T-helper 1 cell treated with Interleukin-12 subunit alpha and Interleukin-12 subunit beta and Interleukin-4 antibody, amounts not matched to agents 30 μg/mL and 1 μg/mL, for 36 hours (primary cell): Measurements from ENCODE around the gene AOPEP.

Source experiments
- H3K27ac Mint-ChIP-seq: one replicate; pipeline ENCODE4 v1.8.0; 2021; ENCODE audit warnings: mild to moderate bottlenecking, mixed read lengths
- H3K27me3 Mint-ChIP-seq: one replicate; pipeline ENCODE4 v1.8.0; 2021; ENCODE audit warnings: low read depth, mixed read lengths
- H3K36me3 Mint-ChIP-seq: one replicate; pipeline ENCODE4 v1.8.0; 2021; ENCODE audit warnings: low read depth, mixed read lengths
- H3K4me1 Mint-ChIP-seq: one replicate; pipeline ENCODE4 v1.8.0; 2021; ENCODE audit warnings: low read depth, mixed read lengths
- H3K4me3 Mint-ChIP-seq: one replicate; pipeline ENCODE4 v1.8.0; 2021; ENCODE audit warnings: mild to moderate bottlenecking, moderate library complexity, mixed read lengths
- H3K9me3 Mint-ChIP-seq: one replicate; pipeline ENCODE4 v1.8.0; 2021; ENCODE audit warnings: mixed read lengths

Gene AOPEP

GRCh38 chr9:95071925-95072324, 345.4 kb downstream of the AOPEP start:
- Mint-ChIP-seq H3K27ac (no peak overlapping the region), H3K4me3 (no peak overlapping the region), H3K36me3 (no peaks in the 10 kb centered on the region), H3K9me3 (no peaks in the 10 kb centered on the region), H3K4me1 (no peaks in the 10 kb centered on the region), H3K27me3 (no peaks in the 10 kb centered on the region)

GRCh38 chr9:95073042-95073607, 346.6 kb downstream of the AOPEP start:
- H3K4me3 Mint-ChIP-seq, result no peak overlapping the region
- no peaks in the 10 kb centered on the region for H3K9me3 Mint-ChIP-seq
- no peaks in the 10 kb centered on the region for H3K4me1 Mint-ChIP-seq
- no peaks in the 10 kb centered on the region for H3K36me3 Mint-ChIP-seq
- H3K27ac Mint-ChIP-seq, result no peak overlapping the region
- H3K27me3 Mint-ChIP-seq, result no peaks in the 10 kb centered on the region

GRCh38 chr9:95073918-95074317, 347.4 kb downstream of the AOPEP start:
- H3K9me3 Mint-ChIP-seq, result no peaks in the 10 kb centered on the region
- no peaks in the 10 kb centered on the region for H3K27me3 Mint-ChIP-seq
- no peak overlapping the region for H3K27ac Mint-ChIP-seq

GRCh38 chr9:95074632-95075031, 348.1 kb downstream of the AOPEP start:
- Mint-ChIP-seq H3K4me3 (no peak overlapping the region), H3K9me3 (no peaks in the 10 kb centered on the region), H3K27me3 (no peaks in the 10 kb centered on the region), H3K4me1 (no peaks in the 10 kb centered on the region), H3K27ac (no peak overlapping the region), H3K36me3 (no peaks in the 10 kb centered on the region)

More at GRCh38 chr9:95073918-95074317, 347.4 kb downstream of the AOPEP start:
- no peaks in the 10 kb centered on the region for H3K36me3 Mint-ChIP-seq
- no peaks in the 10 kb centered on the region for H3K4me1 Mint-ChIP-seq
- no peak overlapping the region for H3K4me3 Mint-ChIP-seq

GRCh38 chr9:95075700-95076099, 349.2 kb downstream of the AOPEP start:
- Mint-ChIP-seq H3K36me3 (no peaks in the 10 kb centered on the region), H3K27ac (no peak overlapping the region), H3K27me3 (no peaks in the 10 kb centered on the region), H3K4me3 (no peak overlapping the region), H3K9me3 (no peaks in the 10 kb centered on the region), H3K4me1 (no peaks in the 10 kb centered on the region)

- H3K27ac Mint-ChIP-seq, result no peak overlapping the region
Observed at GRCh38 chr9:95076696-95077052, 350.2 kb downstream of the AOPEP start.

GRCh38 chr9:95077053-95077765, 350.7 kb downstream of the AOPEP start:
- Mint-ChIP-seq H3K4me3 (no peak overlapping the region), H3K9me3 (no peaks in the 10 kb centered on the region), H3K36me3 (no peaks in the 10 kb centered on the region), H3K27ac (no peak overlapping the region), H3K4me1 (no peaks in the 10 kb centered on the region), H3K27me3 (no peaks in the 10 kb centered on the region)

More at GRCh38 chr9:95076696-95077052, 350.2 kb downstream of the AOPEP start:
- Mint-ChIP-seq H3K36me3 (no peaks in the 10 kb centered on the region), H3K4me3 (no peak overlapping the region), H3K4me1 (no peaks in the 10 kb centered on the region), H3K9me3 (no peaks in the 10 kb centered on the region), H3K27me3 (no peaks in the 10 kb centered on the region)

- no peaks in the 10 kb centered on the region for H3K36me3 Mint-ChIP-seq
- no peaks in the 10 kb centered on the region for H3K9me3 Mint-ChIP-seq
- no peaks in the 10 kb centered on the region for H3K4me1 Mint-ChIP-seq
- H3K27ac Mint-ChIP-seq, result no peak overlapping the region
- no peaks in the 10 kb centered on the region for H3K27me3 Mint-ChIP-seq
- no peak overlapping the region for H3K4me3 Mint-ChIP-seq
Observed at GRCh38 chr9:95077766-95078370, 351.4 kb downstream of the AOPEP start.

GRCh38 chr9:95078511-95078910, 352.0 kb downstream of the AOPEP start:
- H3K27ac Mint-ChIP-seq, result no peak overlapping the region
- no peaks in the 10 kb centered on the region for H3K36me3 Mint-ChIP-seq
- H3K4me3 Mint-ChIP-seq, result no peak overlapping the region
- no peaks in the 10 kb centered on the region for H3K27me3 Mint-ChIP-seq
- H3K9me3 Mint-ChIP-seq, result no peaks in the 10 kb centered on the region
- no peaks in the 10 kb centered on the region for H3K4me1 Mint-ChIP-seq

GRCh38 chr9:95078939-95079338, 352.4 kb downstream of the AOPEP start:
- H3K4me3 Mint-ChIP-seq, result no peak overlapping the region
- H3K27ac Mint-ChIP-seq, result no peak overlapping the region
- no peaks in the 10 kb centered on the region for H3K9me3 Mint-ChIP-seq
- H3K4me1 Mint-ChIP-seq, result no peaks in the 10 kb centered on the region
- H3K36me3 Mint-ChIP-seq, result no peaks in the 10 kb centered on the region
- no peaks in the 10 kb centered on the region for H3K27me3 Mint-ChIP-seq

GRCh38 chr9:95079461-95079860, 353.0 kb downstream of the AOPEP start:
- H3K9me3 Mint-ChIP-seq, result no peaks in the 10 kb centered on the region
- H3K4me1 Mint-ChIP-seq, result no peaks in the 10 kb centered on the region
- no peaks in the 10 kb centered on the region for H3K27me3 Mint-ChIP-seq
- H3K36me3 Mint-ChIP-seq, result no peaks in the 10 kb centered on the region
- no peak overlapping the region for H3K27ac Mint-ChIP-seq
- H3K4me3 Mint-ChIP-seq, result no peak overlapping the region

- Mint-ChIP-seq H3K36me3 (no peaks in the 10 kb centered on the region), H3K4me3 (no peak overlapping the region), H3K27me3 (no peaks in the 10 kb centered on the region), H3K27ac (no peak overlapping the region), H3K9me3 (no peaks in the 10 kb centered on the region), H3K4me1 (no peaks in the 10 kb centered on the region)
Observed at GRCh38 chr9:95080961-95081647, 354.6 kb downstream of the AOPEP start.

- Mint-ChIP-seq H3K36me3 (no peaks in the 10 kb centered on the region), H3K27ac (no peak overlapping the region), H3K4me1 (no peaks in the 10 kb centered on the region), H3K4me3 (no peak overlapping the region), H3K9me3 (no peaks in the 10 kb centered on the region), H3K27me3 (no peaks in the 10 kb centered on the region)
Observed at GRCh38 chr9:95081998-95082397, 355.5 kb downstream of the AOPEP start.

GRCh38 chr9:95082401-95083084, 356.0 kb downstream of the AOPEP start:
- no peaks in the 10 kb centered on the region for H3K36me3 Mint-ChIP-seq
- H3K27me3 Mint-ChIP-seq, result no peaks in the 10 kb centered on the region
- H3K9me3 Mint-ChIP-seq, result no peaks in the 10 kb centered on the region
- H3K4me1 Mint-ChIP-seq, result no peaks in the 10 kb centered on the region
- no peak overlapping the region for H3K27ac Mint-ChIP-seq
- no peak overlapping the region for H3K4me3 Mint-ChIP-seq
